Uterus (tissue), 4 donors: Measurements from ENCODE around the gene GPBAR1. TPM values are rescaled to one million over a fixed set of nuclear protein-coding genes. Genes with fewer than 3 reads are reported as not detected.
"Not testable (repeated sequence)": the region's sequence is repeated elsewhere in the genome, so short reads cannot be mapped to it uniquely, and the experiment has no call there.

Experiments
- DNase-seq, 2 donors: peaks; one replicate each; pipeline ENCODE4 v3.0.0-alpha.2; 2019 to 2020
- H3K27ac ChIP-seq, 2 donors: fragments of 200-600 bp; sonication (generic); 1 replicate in 1 of 2; 2 replicates in 1 of 2; pipeline ENCODE4 v1.5.1; 2016 to 2018
- H3K27me3 ChIP-seq, 2 donors: fragments of 200-600 bp; sonication (generic); one replicate each; pipeline ENCODE4 v1.5.1; 2018 to 2019; ENCODE audit warnings: control low read depth in 1 of 2
- H3K36me3 ChIP-seq, 2 donors: fragments of 200-600 bp; sonication (generic); one replicate each; pipeline ENCODE4 v1.5.1; 2019; ENCODE audit warnings: control low read depth in 1 of 2
- H3K4me1 ChIP-seq, 2 donors: fragments of 200-600 bp; sonication (generic); one replicate each; pipeline ENCODE4 v1.5.1; 2018 to 2019; ENCODE audit warnings: control low read depth in 1 of 2
- H3K4me3 ChIP-seq, 2 donors: fragments of 200-600 bp; sonication (generic); 1 replicate in 1 of 2; 2 replicates in 1 of 2; pipeline ENCODE4 v1.5.1; 2018 to 2019; ENCODE audit warnings: mild to moderate bottlenecking in 1 of 2
- H3K9me3 ChIP-seq, 2 donors: fragments of 200-600 bp; sonication (generic); one replicate each; pipeline ENCODE4 v1.5.1; 2019; ENCODE audit warnings: control low read depth in 1 of 2
- POLR2A ChIP-seq, 2 donors: fragments of 450-650 bp; IDR thresholded peaks; one replicate each; pipeline ENCODE4 v1.6.1; 2016; ENCODE audit warnings: antibody characterized with exemption in 2 of 2, mild to moderate bottlenecking in 1 of 2, moderate library complexity in 1 of 2
- intact Hi-C: fragments of 100-400 bp; cut with DNase I; formaldehyde crosslinking; loops from one replicate; pipeline ENCODE4 v1.15.1; 2023; ENCODE audit warnings: low total_unique reads
- microRNA-seq: library from miRNA; unstranded; fragments of <30 nt; microRNA quantifications from one replicate; pipeline ENCODE4, GENCODE V29; 2016; ENCODE audit warnings: borderline microRNAs expressed, borderline replicate concordance
- total RNA-seq, 4 donors: library from RNA; depleted of rRNA in 3 of 4; stranded (reverse); fragments of >200 nt in 3 of 4; gene quantifications; one replicate each; pipeline versions ENCODE4 v1.1.0 to v1.2.4, GENCODE V29; 2014 to 2023
- TF ChIP-seq, protein P1 (sequence below), 4 experiments: fragments of 200-600 bp in 2 of 4; fragments of 450-650 bp in 2 of 4; sonication (generic) in 2 of 4; IDR thresholded peaks; one replicate each; pipeline ENCODE4 v1.5.1; 2016 to 2019; ENCODE audit warnings: antibody characterized with exemption in 4 of 4, mild to moderate bottlenecking in 2 of 4, moderate library complexity in 1 of 4
- donor health status: DM: yes; HTN: yes; CAD: no.

GPBAR1 gene
- total RNA-seq, 4 donors from 2014 or later: 0.29 to 1.0 (median 0.91) TPM; not detected in 1

DNA sequence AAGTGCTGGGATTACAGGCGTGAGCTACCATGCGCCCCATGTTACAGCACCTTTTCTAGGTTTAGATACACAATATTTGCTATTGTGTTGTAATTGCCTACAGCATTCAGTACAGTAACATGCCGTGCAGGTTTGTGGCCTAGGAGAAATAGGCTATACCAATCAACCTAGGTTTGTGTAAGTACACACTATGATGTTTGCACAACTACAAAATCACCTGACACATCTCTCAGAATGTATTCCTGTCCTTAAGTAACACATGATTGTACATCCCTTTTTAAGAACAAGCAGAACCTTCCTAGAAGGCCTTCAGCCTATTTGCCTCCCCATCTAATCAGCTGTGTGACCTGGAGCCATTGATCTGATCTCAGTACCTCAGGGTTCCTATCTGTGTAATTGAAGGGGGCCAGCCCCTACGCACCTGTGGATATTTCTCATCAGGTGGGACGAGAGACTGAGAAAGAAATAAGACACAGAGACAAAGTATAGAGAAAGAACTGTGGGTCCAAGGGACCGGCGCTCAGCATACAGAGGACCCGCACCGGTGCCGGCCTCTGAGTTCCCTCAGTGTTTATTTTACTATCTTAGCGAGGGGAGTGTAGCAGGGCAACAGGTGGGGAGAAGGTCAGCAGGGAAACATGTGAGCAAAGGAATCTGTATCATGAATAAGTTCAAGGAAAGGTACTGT lies 50.2 kb downstream of the GPBAR1 start:
- no peaks in the 10 kb centered on the region for H3K9me3 ChIP-seq
- H3K27me3 ChIP-seq: no peaks in the 10 kb centered on the region
- no peaks in the 10 kb centered on the region for H3K36me3 ChIP-seq
- intact Hi-C loops: no loop called here
- no peak for DNase-seq
- no peak overlapping the region for H3K4me3 ChIP-seq
- H3K4me1 ChIP-seq: no peaks in the 10 kb centered on the region
- no peak overlapping the region for H3K27ac ChIP-seq
- TF ChIP-seq POLR2A (IDR thresholded peaks at IDR 0.05): no peak
- TF ChIP-seq, protein P1, sequence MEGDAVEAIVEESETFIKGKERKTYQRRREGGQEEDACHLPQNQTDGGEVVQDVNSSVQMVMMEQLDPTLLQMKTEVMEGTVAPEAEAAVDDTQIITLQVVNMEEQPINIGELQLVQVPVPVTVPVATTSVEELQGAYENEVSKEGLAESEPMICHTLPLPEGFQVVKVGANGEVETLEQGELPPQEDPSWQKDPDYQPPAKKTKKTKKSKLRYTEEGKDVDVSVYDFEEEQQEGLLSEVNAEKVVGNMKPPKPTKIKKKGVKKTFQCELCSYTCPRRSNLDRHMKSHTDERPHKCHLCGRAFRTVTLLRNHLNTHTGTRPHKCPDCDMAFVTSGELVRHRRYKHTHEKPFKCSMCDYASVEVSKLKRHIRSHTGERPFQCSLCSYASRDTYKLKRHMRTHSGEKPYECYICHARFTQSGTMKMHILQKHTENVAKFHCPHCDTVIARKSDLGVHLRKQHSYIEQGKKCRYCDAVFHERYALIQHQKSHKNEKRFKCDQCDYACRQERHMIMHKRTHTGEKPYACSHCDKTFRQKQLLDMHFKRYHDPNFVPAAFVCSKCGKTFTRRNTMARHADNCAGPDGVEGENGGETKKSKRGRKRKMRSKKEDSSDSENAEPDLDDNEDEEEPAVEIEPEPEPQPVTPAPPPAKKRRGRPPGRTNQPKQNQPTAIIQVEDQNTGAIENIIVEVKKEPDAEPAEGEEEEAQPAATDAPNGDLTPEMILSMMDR (IDR thresholded peaks at IDR 0.05): no peak

DNA sequence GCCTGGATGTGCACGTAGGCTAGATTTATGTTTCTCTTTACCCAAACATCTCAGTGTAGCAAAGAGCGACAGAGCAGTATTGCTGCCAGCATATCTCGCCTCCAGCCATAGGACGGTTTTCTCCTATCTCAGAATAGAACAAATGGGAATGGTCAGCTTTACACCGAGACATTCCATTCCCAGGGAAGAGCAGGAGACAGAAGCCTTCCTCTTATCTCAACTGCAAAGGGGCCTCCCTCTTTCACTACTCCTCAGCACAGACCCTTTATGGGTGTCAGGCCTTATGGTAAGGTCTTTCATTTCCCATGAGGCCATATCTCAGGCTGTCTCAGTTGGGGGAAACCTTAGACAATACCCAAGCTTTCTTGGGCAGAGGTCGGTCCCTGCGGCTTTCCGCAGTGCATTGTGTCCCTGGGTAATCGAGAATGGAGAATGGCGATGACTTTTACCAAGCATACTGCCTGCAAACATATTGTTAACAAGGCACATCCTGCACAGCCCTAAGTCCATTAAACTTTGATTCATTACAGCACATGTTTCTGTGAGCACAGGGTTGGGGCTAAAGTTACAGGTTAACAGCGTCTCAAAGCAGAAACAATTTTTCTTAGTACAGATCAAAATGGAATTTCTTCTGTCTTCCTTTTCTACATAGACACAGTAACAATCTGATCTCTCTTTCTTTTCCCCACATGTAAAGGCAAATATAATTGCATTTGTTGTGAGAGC lies 50.9 kb downstream of the GPBAR1 start:
- H3K4me3 ChIP-seq, DNase-seq, H3K27me3 ChIP-seq, H3K4me1 ChIP-seq, H3K36me3 ChIP-seq, H3K27ac ChIP-seq, intact Hi-C loops, H3K9me3 ChIP-seq: not testable (repeated sequence)

DNA sequence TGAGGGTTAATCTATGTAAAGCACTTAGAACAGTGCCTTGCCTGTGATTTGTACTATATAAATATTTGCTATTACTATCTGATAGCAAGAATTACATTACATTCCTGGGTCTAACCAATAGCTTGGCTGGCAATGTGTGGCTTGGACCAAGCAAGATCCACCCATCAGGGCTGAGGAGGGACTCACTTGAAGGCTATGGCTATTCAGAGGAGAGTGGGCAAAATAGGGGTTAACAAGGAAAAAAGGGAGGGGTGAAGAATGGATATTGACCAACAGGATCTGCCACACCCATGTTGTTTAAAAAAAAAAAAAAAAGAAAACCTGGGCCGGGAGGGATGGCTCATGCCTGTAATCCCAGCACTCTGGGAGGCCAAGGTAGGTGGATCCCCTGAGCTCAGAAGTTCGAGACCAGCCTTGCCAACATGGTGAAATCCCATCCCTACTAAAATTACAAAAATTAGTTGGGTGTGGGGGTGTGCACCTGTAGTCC lies 51.5 kb downstream of the GPBAR1 start:
- no peaks in the 10 kb centered on the region for H3K4me1 ChIP-seq
- DNase-seq: no peak
- no peak for TF ChIP-seq POLR2A (IDR thresholded peaks at IDR 0.05)
- TF ChIP-seq, protein P1 (IDR thresholded peaks at IDR 0.05): no peak
- H3K9me3 ChIP-seq: no peaks in the 10 kb centered on the region
- no peak overlapping the region for H3K27ac ChIP-seq
- no peaks in the 10 kb centered on the region for H3K27me3 ChIP-seq
- H3K36me3 ChIP-seq: no peaks in the 10 kb centered on the region
- H3K4me3 ChIP-seq: no peak overlapping the region
- intact Hi-C loops: no loop called here

DNA sequence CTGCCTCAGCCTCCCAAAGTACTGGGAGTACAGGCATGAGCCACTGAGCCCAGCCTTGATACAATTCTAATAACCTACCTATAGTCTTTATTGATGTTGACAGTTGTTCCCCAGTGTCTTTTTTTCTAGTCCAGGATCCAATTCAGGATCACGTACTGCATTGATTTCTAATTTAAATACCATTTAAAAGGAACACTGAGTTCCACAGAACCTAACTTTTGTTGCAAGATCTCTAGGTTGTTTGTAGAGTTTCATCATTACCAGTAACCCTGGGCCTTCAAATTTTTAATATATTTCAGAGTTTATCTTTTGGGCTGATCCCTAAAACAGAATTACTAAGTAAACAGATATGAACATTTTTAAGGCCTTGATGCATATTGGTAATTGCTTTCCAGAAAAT lies 52.5 kb downstream of the GPBAR1 start:
- no peaks in the 10 kb centered on the region for H3K36me3 ChIP-seq
- H3K27ac ChIP-seq: no peak overlapping the region
- no peaks in the 10 kb centered on the region for H3K9me3 ChIP-seq
- TF ChIP-seq POLR2A (IDR thresholded peaks at IDR 0.05): no peak
- TF ChIP-seq, protein P1 (IDR thresholded peaks at IDR 0.05): no peak
- intact Hi-C loops: no loop called here
- no peaks in the 10 kb centered on the region for H3K4me1 ChIP-seq
- no peaks in the 10 kb centered on the region for H3K27me3 ChIP-seq
- DNase-seq: no peak
- H3K4me3 ChIP-seq: no peak overlapping the region

Small RNA genes within 50 kb of the gene (microRNA-seq; reads per million reads assigned to microRNA genes)
- gene MIR6513: 2.0 reads per million

Other genes with a start within 250 kb of the GPBAR1 start
- under 1 TPM in 1 of 4 donors, not detected in 3; 0.07 TPM for gene RUFY4, start 191.8 kb upstream of the GPBAR1 start, total RNA-seq
- gene CXCR2, start 135.0 kb upstream of the GPBAR1 start, total RNA-seq: under 1 TPM in 2 of 4 donors, not detected in 2; 0.07 to 0.91 TPM
- under 1 TPM in 1 of 4 donors, not detected in 3; 0.18 TPM for gene CXCR1, start 94.1 kb upstream of the GPBAR1 start, total RNA-seq
- gene ARPC2, start 43.8 kb upstream of the GPBAR1 start, total RNA-seq: 100 to 1,000 TPM in 3 of 4 donors, 10 to 100 TPM in 1; 87.9 to 162 (median 159) TPM
- gene AAMP, start 9.1 kb downstream of the GPBAR1 start, total RNA-seq: 100 to 1,000 TPM in 3 of 4 donors, 10 to 100 TPM in 1; 79.6 to 160 (median 134) TPM
- gene PNKD, start 9.5 kb downstream of the GPBAR1 start, total RNA-seq: 10 to 100 TPM; 11.8 to 47.8 (median 31.7) TPM
- gene TMBIM1, start 31.5 kb downstream of the GPBAR1 start, total RNA-seq: 100 to 1,000 TPM; 112 to 166 (median 120) TPM
- gene CATIP, start 95.8 kb downstream of the GPBAR1 start, total RNA-seq: under 1 TPM in 2 of 4 donors, not detected in 2; 0.85 to 0.97 TPM
- gene SLC11A1, start 121.3 kb downstream of the GPBAR1 start, total RNA-seq: 10 to 100 TPM in 1 of 4 donors, 1 to 10 TPM in 1, under 1 TPM in 2; 0.26 to 14.0 (median 4.2) TPM
- 100 to 1,000 TPM in 2 of 4 donors, 10 to 100 TPM in 2; 48.8 to 198 (median 76.8) TPM for gene CTDSP1, start 138.9 kb downstream of the GPBAR1 start, total RNA-seq
- under 1 TPM in 3 of 4 donors, not detected in 1; 0.28 to 0.59 (median 0.51) TPM for gene VIL1, start 158.1 kb downstream of the GPBAR1 start, total RNA-seq